D721Med (cell line): ENCODE measurements around the gene CARD14.
"Not testable (repeated sequence)": the region's sequence is repeated elsewhere in the genome, so short reads cannot be mapped to it uniquely, and the experiment has no call there.

Experiments
- DNase-seq: peaks from one replicate; pipeline ENCODE4 v3.0.0; 2011; ENCODE audit warnings: low spot score; ENCODE audit not compliant: insufficient read length
- FAIRE-seq: peaks from 2 replicates; lab custom pipeline; 2011; peaks lifted over from hg19 to GRCh38; lab: Jason Lieb, UNC
- TF ChIP-seq, protein P1 (sequence below): IDR thresholded peaks from 2 replicates; pipeline ENCODE4 v1.5.1; 2012; ENCODE audit warnings: mild to moderate bottlenecking, control low read depth; ENCODE audit not compliant: insufficient read depth; ENCODE audit errors: missing control alignments

Gene CARD14

DNA sequence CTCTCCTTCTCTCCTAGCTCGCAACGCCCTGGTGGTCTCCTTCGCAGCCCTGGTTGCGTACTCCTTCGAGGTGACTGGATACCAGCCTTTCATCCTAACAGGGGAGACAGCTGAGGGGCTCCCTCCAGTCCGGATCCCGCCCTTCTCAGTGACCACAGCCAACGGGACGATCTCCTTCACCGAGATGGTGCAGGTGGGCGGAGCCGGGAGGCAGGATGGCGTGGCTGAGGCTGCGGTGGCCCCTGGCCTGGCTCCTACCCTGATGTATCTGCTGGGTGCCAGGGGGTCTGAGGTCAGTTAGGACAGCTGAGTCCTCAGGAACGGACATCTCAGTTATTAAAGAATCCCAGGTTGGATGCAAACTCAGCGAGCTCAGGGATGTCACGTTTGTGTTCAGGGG is 67.1 kb downstream of the CARD14 start:
- no peak for DNase-seq
- FAIRE-seq: no peak
- TF ChIP-seq, protein P1, sequence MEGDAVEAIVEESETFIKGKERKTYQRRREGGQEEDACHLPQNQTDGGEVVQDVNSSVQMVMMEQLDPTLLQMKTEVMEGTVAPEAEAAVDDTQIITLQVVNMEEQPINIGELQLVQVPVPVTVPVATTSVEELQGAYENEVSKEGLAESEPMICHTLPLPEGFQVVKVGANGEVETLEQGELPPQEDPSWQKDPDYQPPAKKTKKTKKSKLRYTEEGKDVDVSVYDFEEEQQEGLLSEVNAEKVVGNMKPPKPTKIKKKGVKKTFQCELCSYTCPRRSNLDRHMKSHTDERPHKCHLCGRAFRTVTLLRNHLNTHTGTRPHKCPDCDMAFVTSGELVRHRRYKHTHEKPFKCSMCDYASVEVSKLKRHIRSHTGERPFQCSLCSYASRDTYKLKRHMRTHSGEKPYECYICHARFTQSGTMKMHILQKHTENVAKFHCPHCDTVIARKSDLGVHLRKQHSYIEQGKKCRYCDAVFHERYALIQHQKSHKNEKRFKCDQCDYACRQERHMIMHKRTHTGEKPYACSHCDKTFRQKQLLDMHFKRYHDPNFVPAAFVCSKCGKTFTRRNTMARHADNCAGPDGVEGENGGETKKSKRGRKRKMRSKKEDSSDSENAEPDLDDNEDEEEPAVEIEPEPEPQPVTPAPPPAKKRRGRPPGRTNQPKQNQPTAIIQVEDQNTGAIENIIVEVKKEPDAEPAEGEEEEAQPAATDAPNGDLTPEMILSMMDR: no peak

DNA sequence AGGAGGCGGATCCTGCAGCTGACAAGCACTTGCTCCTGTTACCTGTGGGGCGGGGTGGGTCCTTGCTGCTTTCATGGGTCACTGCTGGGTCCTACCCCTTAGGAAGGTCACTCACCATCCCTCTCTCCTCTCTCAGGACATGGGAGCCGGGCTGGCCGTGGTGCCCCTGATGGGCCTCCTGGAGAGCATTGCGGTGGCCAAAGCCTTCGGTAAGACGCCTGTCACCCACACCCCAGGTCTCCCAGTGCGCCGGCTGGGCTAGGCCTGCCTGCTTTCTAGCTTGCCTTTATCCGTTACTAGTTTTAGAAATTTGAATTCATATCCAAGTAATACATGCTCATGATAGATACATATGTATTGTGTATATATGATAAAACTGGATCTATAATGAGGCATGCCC is 67.6 kb downstream of the CARD14 start:
- TF ChIP-seq, protein P1: no peak
- no peak for FAIRE-seq
- no peak for DNase-seq

DNA sequence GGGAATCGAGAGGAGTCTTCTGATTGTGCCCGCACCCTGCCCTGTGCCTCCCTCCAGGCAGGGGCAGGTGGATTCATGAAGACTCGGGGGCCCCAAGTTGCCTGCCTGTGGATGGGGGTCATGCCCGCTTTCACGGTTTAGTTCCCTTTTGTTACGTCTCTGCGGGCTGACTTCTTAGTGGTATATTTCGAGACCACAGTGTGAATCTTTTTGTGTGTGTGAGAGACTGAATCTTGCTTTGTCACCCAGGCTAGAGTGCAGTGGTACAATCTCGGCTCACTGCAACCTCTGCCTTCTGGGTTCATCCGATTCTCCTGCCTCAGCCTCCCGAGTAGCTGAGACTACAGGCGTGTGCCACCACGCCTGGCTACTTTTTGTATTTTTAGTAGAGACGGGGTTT is 72.7 kb downstream of the CARD14 start:
- no peak for DNase-seq

GRCh38 chr17:80243526-80244433 is 74.0 kb downstream of the CARD14 start:
- TF ChIP-seq, protein P1: no peak
- FAIRE-seq (no peak), DNase-seq (no peak)

More for the DNA sequence above, 72.7 kb downstream of the CARD14 start:
- TF ChIP-seq, protein P1: no peak
- no peak for FAIRE-seq

DNA sequence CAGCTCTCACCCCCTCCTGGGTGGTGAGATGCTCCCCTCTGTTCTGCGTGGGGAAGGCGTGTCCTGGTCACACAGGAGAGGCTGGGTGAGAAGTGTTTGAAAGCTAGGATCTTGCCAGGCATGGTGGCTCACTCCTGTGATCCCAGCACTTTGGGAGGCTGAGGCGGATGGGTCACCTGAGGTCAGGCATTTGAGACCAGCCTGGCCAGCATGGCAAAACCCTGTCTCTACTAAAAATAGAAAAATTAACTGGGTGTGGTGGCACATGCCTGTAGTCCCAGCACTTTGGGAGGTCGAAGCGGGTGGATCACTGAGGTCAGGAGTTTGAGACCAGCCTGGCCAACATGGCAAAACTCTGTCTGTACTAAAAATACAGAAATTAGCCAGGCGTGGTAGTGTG is 74.6 kb downstream of the CARD14 start:
- DNase-seq, FAIRE-seq: not testable (repeated sequence)

DNA sequence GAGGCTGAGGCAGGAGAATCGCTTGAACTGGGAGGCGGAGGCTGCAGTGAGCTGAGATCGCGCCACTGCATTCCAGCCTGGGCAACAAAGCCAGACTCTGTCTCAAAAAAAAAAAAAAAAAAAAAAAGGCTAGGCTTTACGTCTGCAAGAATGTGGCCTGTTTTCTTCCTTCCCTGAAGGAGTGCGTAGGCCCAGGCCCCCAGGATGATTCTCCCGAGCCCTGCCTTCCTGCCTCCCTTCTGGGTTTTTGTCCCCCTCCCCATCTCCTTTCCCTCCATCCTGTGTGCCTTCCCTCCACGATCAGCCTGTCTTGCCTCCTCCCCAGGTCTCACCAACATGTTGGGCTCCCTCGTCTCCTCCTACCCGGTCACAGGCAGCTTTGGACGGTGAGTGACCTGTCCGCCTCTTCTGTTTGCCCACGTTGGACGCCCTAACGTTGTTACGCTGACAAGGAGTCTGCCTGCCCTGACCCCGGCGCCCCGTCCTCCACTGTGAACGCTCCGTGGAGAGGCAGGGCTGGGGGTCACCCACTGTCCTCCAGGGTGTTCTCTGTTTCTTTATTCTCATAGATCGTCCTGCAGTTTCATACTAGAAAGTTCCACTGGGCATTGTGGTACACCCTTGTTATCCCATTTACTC is 75.2 kb downstream of the CARD14 start:
- DNase-seq: no peak
- no peak for FAIRE-seq
- TF ChIP-seq, protein P1: no peak

- DNase-seq (no peak), FAIRE-seq (no peak)
- TF ChIP-seq, protein P1: no peak
Observed at GRCh38 chr17:80245566-80246265, 75.9 kb downstream of the CARD14 start.
